Measurements from ENCODE around the gene ADCY3. TPM values are rescaled to one million over a fixed set of nuclear protein-coding genes. Genes with fewer than 3 reads are reported as not detected.

ADCY3 gene
- total RNA-seq, 3 donors from 2014 or later = 24.9 to 30.4 (median 25.3) TPM

DNA sequence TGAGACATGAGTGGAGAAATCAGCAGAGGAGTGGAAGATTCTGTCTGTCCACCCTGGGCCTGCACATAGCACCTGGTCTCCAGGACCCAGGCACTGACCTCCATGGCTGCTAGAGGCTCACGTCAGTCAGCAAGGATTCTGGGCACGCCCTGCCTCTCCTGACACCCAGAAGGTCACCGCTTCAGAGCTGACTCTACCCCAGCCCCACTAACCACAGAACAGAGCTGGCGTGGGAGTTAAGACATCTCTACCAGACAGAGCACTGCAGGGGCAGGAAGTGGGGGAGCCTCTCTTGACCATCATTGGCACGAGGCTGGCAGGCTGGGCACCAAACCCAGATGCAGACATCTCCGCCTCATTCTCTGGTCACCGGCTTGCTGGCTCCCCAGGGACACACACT, 3.0 kb downstream of the ADCY3 start:
- no peak overlapping the region for H3K4me3 ChIP-seq
- ATAC-seq (no peak), DNase-seq (no peak)
- TF ChIP-seq, protein P1, sequence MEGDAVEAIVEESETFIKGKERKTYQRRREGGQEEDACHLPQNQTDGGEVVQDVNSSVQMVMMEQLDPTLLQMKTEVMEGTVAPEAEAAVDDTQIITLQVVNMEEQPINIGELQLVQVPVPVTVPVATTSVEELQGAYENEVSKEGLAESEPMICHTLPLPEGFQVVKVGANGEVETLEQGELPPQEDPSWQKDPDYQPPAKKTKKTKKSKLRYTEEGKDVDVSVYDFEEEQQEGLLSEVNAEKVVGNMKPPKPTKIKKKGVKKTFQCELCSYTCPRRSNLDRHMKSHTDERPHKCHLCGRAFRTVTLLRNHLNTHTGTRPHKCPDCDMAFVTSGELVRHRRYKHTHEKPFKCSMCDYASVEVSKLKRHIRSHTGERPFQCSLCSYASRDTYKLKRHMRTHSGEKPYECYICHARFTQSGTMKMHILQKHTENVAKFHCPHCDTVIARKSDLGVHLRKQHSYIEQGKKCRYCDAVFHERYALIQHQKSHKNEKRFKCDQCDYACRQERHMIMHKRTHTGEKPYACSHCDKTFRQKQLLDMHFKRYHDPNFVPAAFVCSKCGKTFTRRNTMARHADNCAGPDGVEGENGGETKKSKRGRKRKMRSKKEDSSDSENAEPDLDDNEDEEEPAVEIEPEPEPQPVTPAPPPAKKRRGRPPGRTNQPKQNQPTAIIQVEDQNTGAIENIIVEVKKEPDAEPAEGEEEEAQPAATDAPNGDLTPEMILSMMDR (IDR thresholded peaks at IDR 0.05) = no peak
- intact Hi-C loops (cut with DNase I, micrococcal nuclease) = no loop called here
- peaks cover 13% of the 10 kb centered on the region for H3K4me1 ChIP-seq (ENCODE audit: low read depth)
- no peaks in the 10 kb centered on the region for H3K36me3 ChIP-seq (ENCODE audit: low read depth)
- H3K9me3 ChIP-seq = no peaks in the 10 kb centered on the region

DNA sequence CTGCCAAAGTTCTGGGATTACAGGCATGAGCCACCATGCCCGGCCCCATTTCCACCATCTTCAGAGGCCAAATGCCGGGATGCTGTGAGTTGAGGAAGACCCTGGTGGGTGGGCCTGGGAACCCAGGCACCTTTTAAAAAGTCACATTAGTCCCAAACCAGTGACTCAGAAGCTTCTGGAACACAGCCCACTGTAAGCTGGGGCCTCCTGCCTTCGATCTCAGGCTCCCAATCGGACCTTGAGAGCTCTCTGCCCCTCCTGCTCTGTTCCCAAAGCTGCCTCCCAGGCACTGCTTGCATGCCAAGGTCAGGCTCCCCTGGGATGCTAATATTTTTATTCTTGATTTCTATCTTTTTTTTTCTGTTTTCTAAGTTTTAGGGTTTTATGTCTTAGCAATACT, 4.2 kb downstream of the ADCY3 start:
- Histone ChIP-seq H3K4me3 (no peak overlapping the region), H3K4me1 (ENCODE audit: low read depth) (peaks cover 13% of the 10 kb centered on the region), H3K9me3 (no peaks in the 10 kb centered on the region), H3K36me3 (ENCODE audit: low read depth) (no peaks in the 10 kb centered on the region)
- TF ChIP-seq, protein P1 (IDR thresholded peaks at IDR 0.05) = no peak
- DNase-seq (no peak), ATAC-seq (no peak)
- intact Hi-C loops (cut with DNase I, micrococcal nuclease) = no loop called here

DNA sequence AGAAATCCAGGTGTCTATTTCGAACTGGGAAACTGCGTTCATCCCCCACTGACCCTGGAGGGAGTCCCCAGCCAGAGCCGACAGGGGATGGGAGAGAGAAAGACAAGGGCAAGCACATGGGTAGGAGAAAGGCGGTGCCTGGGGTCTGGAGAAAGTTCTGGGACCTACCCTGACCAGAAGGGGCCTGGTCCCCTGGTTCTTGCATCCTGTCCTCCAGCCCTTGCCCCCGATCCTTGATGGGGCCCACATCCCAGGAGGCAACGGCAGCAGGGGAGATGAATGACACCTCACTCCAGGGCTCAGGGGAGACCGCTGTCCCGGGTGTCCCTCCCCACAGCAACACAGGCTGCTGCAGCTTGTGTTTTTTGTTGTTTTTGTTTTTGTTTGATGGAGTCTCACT, 4.9 kb downstream of the ADCY3 start:
- H3K4me3 ChIP-seq = no peak overlapping the region
- DNase-seq = no peak
- no peaks in the 10 kb centered on the region for H3K9me3 ChIP-seq
- intact Hi-C loops (cut with DNase I, micrococcal nuclease) = no loop called here
- no peaks in the 10 kb centered on the region for H3K36me3 ChIP-seq (ENCODE audit: low read depth)
- H3K4me1 ChIP-seq (ENCODE audit: low read depth) = peaks cover 13% of the 10 kb centered on the region
- TF ChIP-seq, protein P1 (IDR thresholded peaks at IDR 0.05) = no peak
- no peak for ATAC-seq

DNA sequence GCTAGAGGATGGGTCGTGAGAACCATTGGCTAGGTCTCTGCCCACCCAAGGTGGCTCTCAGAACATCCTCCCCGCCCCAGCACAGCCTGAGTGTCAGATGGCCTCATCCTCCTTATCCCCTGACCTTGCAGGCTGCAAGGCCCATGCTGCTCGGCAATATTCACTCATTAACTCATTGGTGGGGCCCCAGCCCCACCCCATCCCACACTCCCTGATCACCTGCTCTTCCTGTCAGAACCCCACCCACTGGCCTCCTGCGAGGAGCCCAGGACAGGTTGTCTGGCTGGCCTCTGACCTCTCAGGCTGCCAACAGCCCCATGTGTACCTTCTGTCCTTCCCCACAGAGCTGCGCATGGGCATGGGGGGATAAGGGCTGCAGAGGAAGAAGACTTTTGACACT, 5.3 kb downstream of the ADCY3 start:
- peak in 1 of 3 donors; percentile 32 for DNase-seq
- ATAC-seq = peak; percentile 14
- Histone ChIP-seq H3K36me3 (ENCODE audit: low read depth) (no peaks in the 10 kb centered on the region), H3K9me3 (no peaks in the 10 kb centered on the region), H3K4me3 (no peak overlapping the region), H3K4me1 (ENCODE audit: low read depth) (peaks cover 13% of the 10 kb centered on the region)
- TF ChIP-seq, protein P1 (IDR thresholded peaks at IDR 0.05) = no peak
- intact Hi-C loops (cut with DNase I, micrococcal nuclease) = no loop called here

DNA sequence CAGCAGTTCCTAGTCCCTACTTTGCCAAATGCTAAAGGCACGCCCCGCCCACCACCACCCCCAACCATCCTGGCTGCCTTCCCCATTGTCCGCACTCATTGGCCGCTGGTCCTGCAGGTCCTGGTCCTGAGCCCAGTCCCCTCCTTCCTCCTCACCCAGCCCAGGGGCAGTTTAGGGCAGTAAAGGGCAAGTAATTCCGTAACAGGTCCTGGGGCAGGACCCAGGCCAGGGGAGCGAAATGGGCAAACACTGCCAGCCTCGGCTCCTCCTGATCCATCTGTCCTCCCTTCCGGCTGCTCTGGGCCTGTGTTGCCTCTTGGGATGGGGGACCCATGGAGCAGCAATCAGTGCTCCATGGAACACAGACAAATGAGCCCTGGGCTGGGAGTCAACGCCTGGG, 6.1 kb downstream of the ADCY3 start:
- Histone ChIP-seq H3K4me1 (ENCODE audit: low read depth) (peaks cover 8% of the 10 kb centered on the region), H3K36me3 (ENCODE audit: low read depth) (no peaks in the 10 kb centered on the region), H3K9me3 (no peaks in the 10 kb centered on the region), H3K4me3 (no peak overlapping the region)
- TF ChIP-seq, protein P1 (IDR thresholded peaks at IDR 0.05) = no peak
- ATAC-seq = no peak
- intact Hi-C loops (cut with DNase I, micrococcal nuclease) = no loop called here
- DNase-seq = no peak

DNA sequence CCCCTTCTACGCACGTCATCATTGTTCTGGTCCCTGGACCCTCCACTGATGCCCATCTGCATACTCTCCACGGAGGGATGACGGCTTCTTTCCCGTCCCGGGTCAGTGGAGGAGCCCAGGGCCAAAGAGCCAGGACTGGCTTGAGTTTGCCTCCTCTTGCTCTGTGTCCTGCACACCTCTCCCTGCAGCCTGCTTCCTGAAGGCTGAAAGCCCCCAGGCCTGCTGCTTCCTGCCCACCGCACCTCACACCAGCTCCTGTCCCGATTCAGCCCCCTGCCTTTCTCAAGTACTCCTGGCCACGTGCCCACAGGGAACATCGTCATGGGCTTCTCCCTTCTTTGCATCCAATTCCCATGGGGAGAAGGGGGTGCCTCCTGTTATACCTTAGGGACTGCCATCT, 7.1 kb downstream of the ADCY3 start:
- H3K4me1 ChIP-seq (ENCODE audit: low read depth) = peaks cover 11% of the 10 kb centered on the region
- TF ChIP-seq, protein P1 (IDR thresholded peaks at IDR 0.05) = no peak
- DNase-seq = peak in 1 of 3 donors; percentile 38
- intact Hi-C loops (cut with DNase I, micrococcal nuclease) = no loop called here
- no peaks in the 10 kb centered on the region for H3K9me3 ChIP-seq
- H3K36me3 ChIP-seq (ENCODE audit: low read depth) = no peaks in the 10 kb centered on the region
- no peak for ATAC-seq
- no peak overlapping the region for H3K4me3 ChIP-seq
